GM13976 (cell line): ENCODE data around the gene SPART.

Source experiments
- DNase-seq: peaks from one replicate; pipeline ENCODE4 v3.0.0; 2012; ENCODE audit warnings: low spot score
- CTCF ChIP-seq: IDR thresholded peaks from 2 replicates; pipeline ENCODE4 v1.5.1; 2012; ENCODE audit warnings: borderline replicate concordance, mild to moderate bottlenecking; ENCODE audit not compliant: insufficient read depth; ENCODE audit errors: extremely low read depth, missing control alignments, control extremely low read depth
- in situ Hi-C: fragments of 300-500 bp; cut with MboI; formaldehyde crosslinking; loops from one replicate; pipeline ENCODE4 v1.12.0; 2022; ENCODE audit warnings: low sequenced_read_pairs, mixed read lengths, inconsistent platforms; ENCODE audit not compliant: unreplicated experiment

The SPART gene

GRCh38 chr13:36356058-36356457 is 9.9 kb upstream of the SPART start:
- in situ Hi-C loops, result no loop called here
- no peak for DNase-seq
- no peak for TF ChIP-seq CTCF

- DNase-seq, result no peak
- no peak for TF ChIP-seq CTCF
- in situ Hi-C loops, result no loop called here
Observed at GRCh38 chr13:36355632-36356031, 9.4 kb upstream of the SPART start.

- TF ChIP-seq CTCF, result no peak
- no peak for DNase-seq
- in situ Hi-C loops, result no loop called here
Observed at GRCh38 chr13:36354842-36355623, 8.8 kb upstream of the SPART start.

- no peak for TF ChIP-seq CTCF
- in situ Hi-C loops, result no loop called here
- no peak for DNase-seq
Observed at GRCh38 chr13:36353001-36353400, 6.8 kb upstream of the SPART start.

- in situ Hi-C loops, result no loop called here
- DNase-seq, result no peak
- TF ChIP-seq CTCF, result no peak
Observed at GRCh38 chr13:36352350-36352749, 6.2 kb upstream of the SPART start.

GRCh38 chr13:36347531-36348210 is 1.5 kb upstream of the SPART start:
- DNase-seq, result no peak
- TF ChIP-seq CTCF, result no peak
- in situ Hi-C loops, result no loop called here
